K562 treated with DMSO at 1 percent for 4 hours (cell line): ENCODE data around the gene RBBP8. TPM values are rescaled to one million over a fixed set of nuclear protein-coding genes. Genes with fewer than 3 reads are reported as not detected.

ENCODE experiments used
- total RNA-seq: library from RNA; unstranded; fragments of 300-600 nt; gene quantifications from 2 replicates; pipeline ENCODE4 v1.2.3, GENCODE V29; 2022; ENCODE audit not compliant: insufficient read depth

Gene RBBP8
- 20.7 and 23.5 TPM in 2 replicates for total RNA-seq

GRCh38 chr18:22933206-22933965, at the start of gene RBBP8:
Gene RBBP8 (plus strand): TSS chr18:22933328. CDS start chr18:22936852, 3,524 bp downstream.

Other genes starting within 250 kb of the RBBP8 start
- gene CABLES1, start 202.2 kb downstream of the RBBP8 start, total RNA-seq: not detected in 2 replicates